Fibroblast of villous mesenchyme (primary cell): ENCODE measurements around the gene MRFAP1L1. TPM values are rescaled to one million over a fixed set of nuclear protein-coding genes. Genes with fewer than 3 reads are reported as not detected.

Experiments used
- DNase-seq: peaks from one replicate; pipeline ENCODE4 v3.0.0-alpha.2; 2010; ENCODE audit warnings: low read depth
- H3K4me3 ChIP-seq: 2 replicates; pipeline ENCODE4 v1.5.1; 2011; ENCODE audit warnings: low read depth, mild to moderate bottlenecking, low read length
- CTCF ChIP-seq: IDR thresholded peaks from 2 replicates; pipeline ENCODE4 v1.5.1; 2012; ENCODE audit warnings: low read depth, mild to moderate bottlenecking, low read length; ENCODE audit not compliant: insufficient read depth
- total RNA-seq: library from RNA; depleted of rRNA; stranded (reverse); fragments of >200 nt; gene quantifications from 2 replicates; pipeline ENCODE4 v1.2.3, GENCODE V29; 2012

Gene MRFAP1L1
- total RNA-seq, 1 donor, result 42.7 TPM

DNA sequence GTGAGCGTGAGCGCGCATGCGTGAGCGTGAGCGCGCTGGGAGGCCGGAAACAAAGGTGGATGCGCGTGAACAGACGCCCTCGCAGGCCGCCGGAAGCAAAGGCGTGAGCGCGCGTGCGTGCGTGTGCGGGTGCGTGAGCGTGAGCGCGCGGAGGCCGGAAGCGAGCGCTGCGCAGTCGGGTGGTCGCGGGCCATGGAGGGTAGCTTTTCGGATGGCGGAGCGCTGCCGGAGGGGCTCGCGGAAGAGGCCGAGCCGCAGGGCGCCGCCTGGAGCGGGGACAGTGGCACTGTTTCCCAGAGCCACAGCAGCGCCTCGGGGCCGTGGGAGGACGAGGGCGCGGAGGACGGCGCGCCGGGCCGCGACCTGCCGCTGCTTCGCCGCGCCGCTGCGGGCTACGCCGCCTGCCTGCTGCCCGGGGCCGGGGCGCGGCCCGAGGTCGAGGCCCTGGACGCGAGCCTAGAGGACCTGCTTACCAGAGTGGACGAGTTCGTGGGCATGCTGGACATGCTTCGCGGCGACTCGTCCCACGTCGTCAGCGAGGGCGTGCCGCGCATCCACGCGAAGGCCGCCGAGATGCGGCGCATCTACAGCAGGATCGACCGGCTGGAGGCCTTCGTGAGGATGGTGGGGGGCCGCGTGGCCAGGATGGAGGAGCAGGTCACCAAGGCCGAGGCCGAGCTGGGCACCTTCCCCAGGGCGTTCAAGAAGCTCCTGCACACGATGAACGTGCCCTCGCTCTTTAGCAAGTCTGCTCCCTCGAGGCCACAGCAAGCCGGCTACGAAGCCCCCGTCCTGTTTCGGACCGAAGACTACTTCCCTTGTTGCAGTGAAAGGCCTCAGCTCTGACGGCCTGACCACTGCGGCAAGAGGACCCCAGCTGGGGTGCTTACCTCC lies 6.6 kb upstream of the MRFAP1L1 start, which contains the start of gene BLOC1S4:
TSS of gene BLOC1S4 (plus strand) at position 157 of the 894 bp plus-strand sequence. CDS start at position 193, 36 bp downstream.
- peak; percentile 91 for DNase-seq
- TF ChIP-seq CTCF, result no peak
- H3K4me3 ChIP-seq, result peak within 1 kb of the TSS; percentile 87

DNA sequence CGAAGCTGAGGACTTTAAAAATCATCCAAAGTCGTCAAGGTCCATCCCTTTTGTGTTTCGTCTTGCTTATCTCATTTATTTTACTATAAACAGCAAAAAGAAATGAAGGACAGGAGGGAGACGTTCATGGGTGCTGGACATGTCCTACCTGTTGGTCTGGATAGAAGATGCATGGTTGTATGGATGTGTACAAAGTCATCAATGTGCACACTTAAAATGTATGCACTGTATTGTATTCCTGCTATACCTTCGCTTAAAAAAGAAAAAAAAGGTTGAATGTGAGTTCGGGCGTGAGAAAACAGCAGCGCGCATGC lies 6.0 kb upstream of the MRFAP1L1 start:
- peak overlapping the region; percentile 87 for H3K4me3 ChIP-seq
- no peak for DNase-seq
- TF ChIP-seq CTCF, result no peak

DNA sequence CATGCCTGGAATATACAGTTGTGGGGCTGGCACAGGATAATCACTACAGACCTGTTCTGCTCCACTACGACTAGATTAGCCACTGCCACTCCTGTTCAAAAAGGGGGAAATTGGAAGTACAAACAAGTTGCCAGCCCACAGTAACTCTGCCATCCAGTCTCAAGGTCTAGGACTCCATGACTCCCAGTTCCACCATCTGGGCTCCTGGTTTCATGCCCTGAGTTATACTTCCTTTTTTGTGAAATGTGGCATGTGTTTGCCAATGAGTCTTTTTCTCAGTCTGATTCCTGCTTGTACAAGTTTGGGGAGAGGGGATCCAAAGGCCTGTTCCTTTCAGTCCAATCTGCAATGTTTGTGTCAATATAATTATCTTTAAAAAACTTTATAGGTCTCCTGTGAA lies 5.3 kb upstream of the MRFAP1L1 start:
- H3K4me3 ChIP-seq, result no peak overlapping the region
- DNase-seq, result no peak
- no peak for TF ChIP-seq CTCF

- no peak for DNase-seq
- no peak overlapping the region for H3K4me3 ChIP-seq
- no peak for TF ChIP-seq CTCF
Measured at GRCh38 chr4:6710996-6711395, 1.3 kb upstream of the MRFAP1L1 start.

GRCh38 chr4:6710282-6710681 lies 617 bp upstream of the MRFAP1L1 start:
- H3K4me3 ChIP-seq, result peak overlapping the region; percentile 88
- DNase-seq, result no peak
- TF ChIP-seq CTCF, result no peak

GRCh38 chr4:6706173-6706572 lies 3.5 kb downstream of the MRFAP1L1 start:
- no peak for DNase-seq
- no peak for TF ChIP-seq CTCF
- no peak overlapping the region for H3K4me3 ChIP-seq
